ENCODE measurements around the gene IL1R2.

Gene IL1R2, protein sequence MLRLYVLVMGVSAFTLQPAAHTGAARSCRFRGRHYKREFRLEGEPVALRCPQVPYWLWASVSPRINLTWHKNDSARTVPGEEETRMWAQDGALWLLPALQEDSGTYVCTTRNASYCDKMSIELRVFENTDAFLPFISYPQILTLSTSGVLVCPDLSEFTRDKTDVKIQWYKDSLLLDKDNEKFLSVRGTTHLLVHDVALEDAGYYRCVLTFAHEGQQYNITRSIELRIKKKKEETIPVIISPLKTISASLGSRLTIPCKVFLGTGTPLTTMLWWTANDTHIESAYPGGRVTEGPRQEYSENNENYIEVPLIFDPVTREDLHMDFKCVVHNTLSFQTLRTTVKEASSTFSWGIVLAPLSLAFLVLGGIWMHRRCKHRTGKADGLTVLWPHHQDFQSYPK

DNA sequence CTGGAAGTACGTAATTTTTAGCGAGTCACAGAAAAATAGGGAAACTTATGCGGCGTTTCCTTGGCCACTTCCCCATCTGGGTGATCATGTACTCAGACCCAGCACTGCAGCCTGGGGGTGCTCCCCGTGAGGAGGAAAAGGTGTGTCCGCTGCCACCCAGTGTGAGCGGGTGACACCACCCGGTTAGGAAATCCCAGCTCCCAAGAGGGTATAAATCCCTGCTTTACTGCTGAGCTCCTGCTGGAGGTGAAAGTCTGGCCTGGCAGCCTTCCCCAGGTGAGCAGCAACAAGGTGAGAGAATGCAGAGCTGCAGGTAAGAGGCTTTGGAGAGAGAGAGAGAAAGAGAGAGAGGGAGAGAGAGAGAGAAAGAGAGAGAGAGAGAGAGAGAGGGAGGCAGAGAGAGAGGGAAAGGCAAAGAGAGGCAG is at the start of gene IL1R2:
TSS of gene IL1R2 (plus strand) at position 240 of the 425 bp plus-strand sequence. CDS start 16,616 bp downstream, outside the sequence.
- no peak for DNase-seq (ENCODE audit: low read depth in 2 of 2)

DNA sequence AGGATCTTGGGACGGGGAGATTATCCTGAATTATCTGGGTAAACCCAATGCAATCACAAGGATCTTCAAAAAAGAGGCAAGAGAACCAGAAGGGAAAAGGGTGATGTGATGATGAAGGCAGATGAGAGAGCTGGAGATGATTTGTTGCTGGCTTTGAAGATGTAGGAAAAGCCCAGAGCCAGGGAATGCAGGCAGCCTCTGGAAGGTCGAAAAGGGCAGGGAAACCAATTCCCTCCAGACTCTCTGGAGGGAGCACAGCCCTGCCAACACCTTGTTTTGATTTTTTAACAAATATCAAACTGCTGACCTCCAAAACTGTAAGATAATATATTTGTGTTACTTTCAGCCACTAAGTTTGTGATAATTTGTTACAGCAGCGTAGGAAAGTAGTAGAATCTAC is 48.9 kb upstream of the IL1R2 start:
- no peak for DNase-seq (ENCODE audit: low read depth in 2 of 2)

- no peak for DNase-seq (ENCODE audit: low read depth in 2 of 2)
Measured at GRCh38 chr2:101946372-101947039, 45.3 kb upstream of the IL1R2 start.

- DNase-seq (ENCODE audit: low read depth in 2 of 2), result no peak
Measured at GRCh38 chr2:101947374-101947773, 44.4 kb upstream of the IL1R2 start.

DNA sequence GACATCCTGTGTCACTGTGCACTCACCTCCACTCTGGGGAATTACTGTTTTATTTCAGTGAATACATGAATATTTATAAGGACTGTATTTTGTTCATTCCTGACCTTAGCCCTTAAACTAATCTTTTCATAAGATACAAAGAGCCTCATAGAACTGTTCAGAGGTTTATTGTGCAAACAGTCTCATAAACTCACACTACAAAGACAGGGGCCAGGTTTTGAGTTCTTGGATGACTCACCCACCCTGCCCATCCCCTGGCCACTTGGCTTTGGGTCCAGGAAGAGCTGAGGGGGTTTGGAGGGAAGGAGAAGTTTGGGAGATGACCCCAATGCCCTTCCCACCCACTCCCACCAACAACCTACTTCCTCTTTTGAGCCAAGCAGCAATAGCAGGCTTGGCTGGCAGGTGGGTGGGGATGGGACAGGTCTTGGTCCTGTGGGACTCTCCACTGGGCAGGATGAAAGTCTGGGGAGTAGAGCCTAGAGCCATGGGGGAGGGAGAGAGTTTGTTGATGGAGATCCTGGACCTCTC is 43.1 kb upstream of the IL1R2 start:
- no peak for DNase-seq (ENCODE audit: low read depth in 2 of 2)

- DNase-seq (ENCODE audit: low read depth in 2 of 2), result no peak
Measured at GRCh38 chr2:101949304-101949703, 42.5 kb upstream of the IL1R2 start.

DNA sequence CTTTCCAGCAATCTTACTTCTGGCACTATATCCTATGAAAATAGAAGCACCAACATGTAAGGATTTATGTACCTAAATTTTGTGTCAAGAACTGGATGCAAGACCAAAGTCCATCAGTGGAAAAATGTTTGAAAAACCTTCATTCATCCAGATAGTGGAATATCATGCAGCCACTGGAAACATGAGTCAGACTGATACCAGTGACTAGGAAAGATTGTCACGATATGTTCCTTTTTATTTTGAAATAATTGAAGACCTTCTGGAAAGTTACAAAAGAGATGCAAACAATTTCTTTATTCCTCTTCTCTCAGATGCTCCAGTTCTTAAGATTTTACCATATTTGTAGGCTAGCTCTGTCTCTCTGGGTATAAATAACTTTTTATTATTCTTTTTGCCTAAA is 40.5 kb upstream of the IL1R2 start:
- DNase-seq (ENCODE audit: low read depth in 2 of 2), result no peak

GRCh38 chr2:101952551-101952950 is 39.2 kb upstream of the IL1R2 start:
- DNase-seq (ENCODE audit: low read depth in 2 of 2), result no peak

DNA sequence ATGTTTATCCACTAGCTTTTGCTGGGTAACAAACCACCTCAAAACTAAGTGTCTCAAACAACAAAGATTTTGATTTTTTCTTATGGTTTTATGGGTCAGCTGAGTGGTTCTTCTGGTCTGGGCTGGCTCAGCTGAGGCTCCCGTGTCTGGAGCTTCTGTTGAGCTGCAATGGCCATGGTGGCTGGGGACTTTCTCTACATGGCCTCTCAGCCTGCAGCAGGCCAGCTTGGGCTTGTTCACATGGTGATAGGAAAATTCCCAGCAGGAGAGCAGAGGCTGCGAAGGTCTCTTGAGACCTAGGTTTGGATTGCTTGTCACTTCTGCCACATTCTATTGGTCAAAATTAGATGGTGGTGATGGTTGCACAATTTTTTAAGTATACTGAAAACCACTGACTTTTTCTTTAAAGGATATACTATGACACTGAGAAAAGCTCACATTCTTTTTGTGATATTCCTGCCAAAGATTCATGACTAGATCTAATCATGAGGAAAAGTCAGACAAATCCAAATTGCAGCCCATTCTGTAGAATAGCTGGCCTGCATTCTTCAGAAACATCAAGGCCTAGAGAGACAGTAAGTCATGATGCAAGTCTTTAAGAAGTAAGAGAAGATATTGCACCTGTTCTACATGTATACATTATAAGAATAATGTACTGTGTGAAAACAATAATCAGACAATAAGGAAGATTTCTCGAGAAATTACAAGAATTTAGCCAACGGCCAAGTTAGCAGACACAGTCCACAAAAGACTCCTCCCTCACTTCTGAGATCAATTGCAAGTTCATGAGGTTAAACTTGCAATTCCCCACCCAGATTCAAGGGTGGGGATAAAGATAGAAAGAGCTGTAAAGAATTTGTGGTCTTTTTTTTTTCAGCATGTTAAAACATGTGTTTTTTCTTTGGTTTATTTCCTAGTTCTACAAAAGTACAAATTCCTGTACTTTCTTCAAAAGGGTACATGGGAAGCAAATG is 35.0 kb upstream of the IL1R2 start:
- no peak for DNase-seq (ENCODE audit: low read depth in 2 of 2)

DNA sequence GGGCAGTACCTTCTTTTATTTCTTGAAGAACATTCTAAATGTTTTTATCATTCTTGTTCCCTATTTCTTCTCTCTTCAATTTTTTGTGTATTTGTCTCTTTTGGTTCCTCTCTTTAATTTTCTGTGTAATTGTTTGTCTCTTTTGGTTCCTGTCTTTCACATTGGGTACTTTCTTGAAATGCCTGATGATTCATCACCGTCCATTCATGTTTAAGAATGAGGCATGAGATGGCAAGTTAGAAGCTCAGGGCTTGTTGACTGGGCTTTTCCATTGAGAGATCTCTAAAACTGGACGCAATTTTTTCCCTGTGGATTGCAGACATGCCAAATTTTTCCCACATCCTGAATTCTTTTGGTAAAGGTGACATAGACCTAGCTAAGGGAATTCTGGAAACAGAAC is 33.7 kb upstream of the IL1R2 start:
- no peak for DNase-seq (ENCODE audit: low read depth in 2 of 2)

- no peak for DNase-seq (ENCODE audit: low read depth in 2 of 2)
Measured at GRCh38 chr2:101960819-101961337, 30.9 kb upstream of the IL1R2 start.

GRCh38 chr2:101961338-101962191 is 30.2 kb upstream of the IL1R2 start:
- DNase-seq (ENCODE audit: low read depth in 2 of 2), result peak; percentile 84 to 85

DNA sequence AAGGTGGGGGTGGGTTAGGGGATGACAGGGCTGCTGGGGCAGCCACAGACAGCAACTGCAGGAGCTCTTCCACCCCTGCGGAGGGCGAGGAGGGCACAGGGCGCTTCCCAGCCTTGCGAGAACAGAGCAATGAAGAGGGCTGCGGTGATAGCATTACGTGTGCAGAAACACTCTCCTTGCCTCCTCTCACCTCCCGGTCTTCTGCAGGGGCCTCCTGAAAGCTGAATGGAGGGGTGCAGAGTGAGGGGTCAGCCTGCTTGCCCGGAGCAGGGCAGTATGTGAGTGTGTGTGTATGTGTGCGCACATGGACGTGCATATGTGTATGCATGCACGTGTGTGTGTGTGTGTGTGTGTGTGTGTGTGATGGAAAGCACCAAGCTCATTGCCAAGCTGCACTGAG is 29.5 kb upstream of the IL1R2 start:
- DNase-seq (ENCODE audit: low read depth in 2 of 2), result no peak

DNA sequence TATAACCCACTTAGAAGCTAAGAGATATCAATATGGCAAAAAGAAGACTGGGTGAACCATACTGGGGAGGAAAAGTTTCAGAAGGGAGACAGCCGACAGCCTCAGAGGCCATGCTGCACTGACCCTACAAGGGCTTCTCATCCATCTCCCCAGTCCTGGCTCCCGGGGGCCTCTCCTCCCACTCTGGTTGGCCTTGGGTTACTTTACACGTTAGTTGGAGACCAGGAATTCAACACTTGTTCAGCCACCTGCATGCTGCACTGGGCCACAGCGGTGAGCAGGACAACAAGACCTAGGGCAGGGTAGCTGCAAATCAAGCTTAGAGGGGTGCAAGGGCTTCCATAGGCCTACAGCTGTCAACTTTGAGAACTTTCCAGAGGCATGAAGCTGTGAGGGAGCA is 28.6 kb upstream of the IL1R2 start:
- no peak for DNase-seq (ENCODE audit: low read depth in 2 of 2)

- no peak for DNase-seq (ENCODE audit: low read depth in 2 of 2)
Measured at GRCh38 chr2:101967826-101968513, 23.8 kb upstream of the IL1R2 start.

GRCh38 chr2:101969723-101970122 is 22.0 kb upstream of the IL1R2 start:
- no peak for DNase-seq (ENCODE audit: low read depth in 2 of 2)

- no peak for DNase-seq (ENCODE audit: low read depth in 2 of 2)
Measured at GRCh38 chr2:101970901-101971300, 20.9 kb upstream of the IL1R2 start.

GRCh38 chr2:101971836-101972235 is 19.9 kb upstream of the IL1R2 start:
- DNase-seq (ENCODE audit: low read depth in 2 of 2), result no peak

- peak in 1 of 2 experiments; percentile 42 for DNase-seq (ENCODE audit: low read depth in 2 of 2)
Measured at GRCh38 chr2:101972621-101973434, 18.9 kb upstream of the IL1R2 start.
